OCI-M1 (cell line): ENCODE data around the gene ZNF831.

Source experiments
- DNase-seq: peaks from one replicate; lab custom pipeline; 2025; lab: John Stamatoyannopoulos, UW

ZNF831 gene

DNA sequence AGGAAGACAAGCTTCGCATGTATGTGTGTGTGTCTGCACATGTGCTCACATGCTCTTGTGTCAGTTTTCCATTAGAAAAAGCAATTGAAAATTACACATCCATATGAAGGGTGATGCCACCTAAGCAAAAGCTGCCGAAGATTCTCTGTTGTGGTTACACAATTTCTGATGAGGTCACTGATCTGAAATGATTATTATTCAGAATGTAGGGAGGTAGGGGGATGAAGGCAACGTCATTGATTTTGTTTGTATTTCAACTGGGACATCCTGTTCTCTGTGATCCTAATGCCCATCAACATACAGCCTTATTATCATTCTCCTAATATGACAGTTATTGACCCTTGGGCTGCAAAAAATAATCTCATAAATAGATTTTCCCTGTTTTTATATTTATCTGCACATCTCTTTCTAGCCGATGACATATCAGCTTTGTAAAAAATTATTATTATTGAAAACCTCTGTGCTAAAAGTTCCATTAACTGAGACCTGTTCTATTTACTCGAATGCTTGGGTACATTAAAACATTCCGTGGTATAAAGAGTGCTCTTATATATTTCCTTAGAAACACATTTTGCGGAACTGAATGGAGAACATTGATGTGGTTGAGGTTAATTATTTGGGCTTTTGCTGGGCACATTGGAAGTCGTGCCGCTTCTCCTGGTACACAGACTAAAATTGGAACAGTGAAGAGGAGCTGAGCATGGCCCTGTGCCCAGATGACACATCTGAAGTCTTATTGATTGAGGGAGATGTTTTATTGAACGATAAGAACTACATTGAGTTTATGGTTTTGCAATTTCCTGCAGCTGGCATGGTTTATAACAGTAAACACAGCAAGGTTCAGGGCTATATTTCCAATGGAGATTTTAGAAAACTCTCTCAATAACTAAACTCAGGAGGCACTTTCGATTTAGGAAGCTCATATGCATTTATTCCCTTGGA lies 51.3 kb downstream of the ZNF831 start:
- no peak for DNase-seq

DNA sequence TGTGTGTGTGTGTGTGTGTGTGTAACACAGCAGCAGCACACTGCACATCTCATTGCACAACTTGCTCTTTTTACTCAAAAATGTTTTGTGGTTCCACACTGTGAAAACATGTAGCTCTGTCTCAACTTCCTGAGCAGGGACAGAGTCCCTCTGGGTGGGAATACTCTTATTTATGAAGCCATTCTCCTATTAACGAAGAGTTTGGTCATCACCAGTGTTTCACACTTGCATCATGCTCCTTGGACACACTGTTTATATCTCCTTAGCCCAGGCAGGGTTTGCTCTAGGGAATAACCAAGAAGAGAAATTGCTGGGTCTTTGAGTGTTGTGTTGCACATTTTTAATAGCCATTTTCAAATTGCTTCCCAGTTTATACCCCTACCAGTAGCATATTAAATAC lies 53.6 kb downstream of the ZNF831 start:
- DNase-seq = no peak

DNA sequence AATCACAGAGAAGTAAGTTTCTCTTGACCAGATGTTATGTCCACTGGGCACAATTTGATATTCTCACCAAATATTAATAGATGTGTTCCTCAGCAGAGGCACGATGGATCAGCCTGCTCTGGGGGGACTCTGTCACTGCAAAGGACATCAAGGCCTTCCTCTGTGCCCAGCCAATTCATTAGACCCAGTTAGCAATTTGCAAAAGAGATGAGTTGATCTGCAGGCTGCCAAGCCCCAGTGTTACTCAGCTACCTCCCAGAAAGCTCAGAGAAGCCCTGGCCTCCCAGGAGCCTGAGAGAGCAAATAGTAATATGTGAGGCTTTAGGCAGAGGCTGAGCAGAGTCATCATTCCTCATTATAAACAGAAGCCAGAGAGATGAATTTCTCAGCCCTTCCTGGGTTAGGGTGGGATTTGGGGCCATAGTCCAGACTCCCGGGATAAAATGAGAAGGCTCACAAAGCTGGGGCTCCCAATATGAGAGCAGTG lies 54.2 kb downstream of the ZNF831 start:
- DNase-seq = no peak

DNA sequence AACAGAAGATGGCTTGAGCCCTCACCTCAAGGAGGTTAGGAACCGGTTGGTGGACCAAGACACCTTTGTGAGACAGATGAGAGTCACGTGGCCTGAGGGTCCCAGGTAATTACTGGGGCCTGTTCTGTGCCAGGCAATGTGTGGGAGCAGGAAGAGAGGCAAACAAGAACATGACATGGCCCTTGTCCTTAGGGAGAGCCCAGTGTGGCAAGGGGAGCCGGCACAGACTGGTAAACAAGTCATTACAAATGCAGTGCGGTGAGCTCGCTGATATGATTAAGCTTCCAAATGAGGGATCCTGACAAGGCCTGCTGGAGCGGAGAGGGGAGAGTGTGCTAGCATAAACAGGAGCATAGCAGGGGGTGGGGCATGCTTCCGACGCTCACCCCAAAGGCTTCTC lies 55.6 kb downstream of the ZNF831 start:
- DNase-seq = no peak

DNA sequence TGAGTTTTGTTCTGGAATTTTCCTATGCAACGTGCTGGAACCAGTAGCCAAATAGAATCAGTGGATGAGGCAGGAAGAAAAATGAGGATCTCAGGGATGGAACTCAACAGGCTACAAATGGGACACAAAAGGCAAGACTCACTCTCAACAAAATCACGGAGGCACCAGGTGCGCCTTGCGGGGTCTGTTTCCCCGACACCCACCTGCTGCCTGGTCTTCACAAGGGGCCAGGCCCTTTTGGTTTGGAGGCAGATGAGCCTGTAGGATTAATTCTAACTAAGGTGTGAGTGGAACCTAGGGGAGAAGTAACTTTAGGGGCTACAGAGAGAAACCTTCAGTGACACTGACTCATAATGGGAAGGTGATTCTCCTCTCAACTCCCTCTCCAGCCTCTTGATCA lies 56.5 kb downstream of the ZNF831 start:
- DNase-seq = no peak

DNA sequence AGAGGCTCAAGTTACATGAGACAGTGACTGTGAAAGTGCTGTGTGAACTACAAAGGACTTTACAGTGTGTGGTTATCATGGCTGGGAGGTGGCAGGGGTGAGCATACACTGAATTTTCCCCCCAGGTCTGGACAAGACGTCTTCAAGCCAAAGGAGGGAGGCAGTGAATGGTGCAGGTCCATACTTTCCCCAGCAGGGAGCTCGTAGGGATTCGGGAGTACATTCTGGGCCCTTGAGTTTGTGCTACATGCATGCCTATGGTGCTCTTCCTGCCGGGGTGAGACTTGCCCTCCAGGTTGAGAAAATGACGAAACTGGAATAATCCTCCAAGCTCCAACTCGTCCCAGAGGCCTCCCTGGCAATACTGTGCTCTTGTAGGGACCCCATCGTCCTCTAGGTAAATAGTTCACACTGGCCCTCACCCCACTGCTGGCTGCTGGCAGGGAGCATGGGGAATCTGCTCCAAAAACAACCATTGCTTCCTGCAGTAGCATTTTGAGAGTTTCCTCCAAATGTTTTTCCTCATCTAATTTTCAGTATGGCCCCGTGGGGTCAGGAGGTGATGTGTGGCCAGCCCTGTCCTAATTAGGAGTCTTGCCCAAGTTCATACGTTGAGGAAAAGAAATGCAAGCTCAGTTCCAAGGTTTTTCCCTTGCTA lies 57.6 kb downstream of the ZNF831 start:
- DNase-seq = no peak

DNA sequence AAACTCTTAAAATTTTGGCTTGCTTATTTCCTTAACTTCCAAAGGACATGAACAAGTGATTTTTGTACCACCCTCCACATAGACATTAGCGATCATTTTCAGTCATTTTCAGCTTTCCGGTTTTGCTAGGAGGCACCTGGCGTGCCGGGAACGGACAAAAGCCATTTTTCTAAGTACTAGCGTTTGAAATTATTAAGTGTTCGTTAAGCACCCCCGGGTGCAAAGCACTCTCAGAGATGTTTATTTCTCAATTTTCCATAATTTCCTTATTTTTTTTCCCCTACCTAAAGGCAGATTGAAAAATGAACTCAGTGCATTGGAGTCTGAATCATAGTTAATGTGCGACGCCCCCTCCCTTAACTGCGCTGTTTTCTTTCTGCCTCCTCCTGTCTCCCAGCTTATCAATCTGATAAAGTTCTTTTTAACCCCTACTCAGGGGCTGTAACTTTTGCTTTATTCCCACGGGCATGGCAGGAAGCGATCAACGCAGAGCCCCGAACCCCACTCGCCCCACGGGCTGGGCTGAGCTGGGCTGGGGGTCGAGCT lies 58.2 kb downstream of the ZNF831 start:
- DNase-seq = no peak

DNA sequence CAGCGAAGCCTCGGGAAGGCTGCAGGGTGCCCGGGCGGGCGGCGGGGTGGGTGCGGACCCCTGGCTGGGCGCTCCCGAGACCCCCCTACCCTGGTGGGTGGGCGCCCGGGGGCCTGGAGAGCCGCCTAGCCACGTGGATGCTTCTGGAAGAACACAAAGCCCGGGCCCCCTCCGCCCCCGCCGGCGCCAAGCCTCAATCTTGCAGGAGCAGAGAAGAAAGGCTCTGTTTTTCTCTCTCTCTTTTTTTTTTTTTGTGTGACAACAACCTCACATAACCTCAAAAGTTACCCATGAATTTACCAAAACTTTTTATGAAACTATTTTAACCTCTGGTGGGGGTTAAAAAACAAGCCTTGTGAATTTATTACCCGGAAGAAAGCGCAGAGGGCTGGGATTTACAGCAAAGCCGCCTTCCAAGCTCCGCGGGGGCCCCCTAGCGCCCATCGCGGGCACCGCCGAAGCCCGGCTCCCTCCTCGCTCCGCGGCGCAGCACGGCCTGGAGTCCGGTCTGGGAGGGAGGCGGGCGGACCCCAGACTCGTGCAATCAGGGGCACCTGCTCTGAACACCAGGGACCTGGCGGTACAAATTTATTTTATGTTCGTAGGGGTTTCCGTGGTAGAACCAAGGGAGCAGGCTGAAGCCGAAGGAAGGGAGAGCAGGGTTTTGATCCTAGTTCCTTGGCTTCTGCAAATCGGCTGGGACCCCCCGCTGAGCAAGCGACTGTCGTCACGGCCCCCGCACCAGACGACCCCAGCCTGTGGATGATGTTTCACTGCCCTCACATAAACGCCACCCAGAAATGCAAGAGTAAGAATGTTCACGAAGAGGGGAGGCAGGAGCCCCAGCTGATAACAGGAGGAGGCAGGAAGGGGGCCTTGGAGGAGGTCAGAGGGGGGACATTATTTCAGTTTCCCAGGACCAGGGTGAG lies 58.9 kb downstream of the ZNF831 start:
- DNase-seq = peak; percentile 82

DNA sequence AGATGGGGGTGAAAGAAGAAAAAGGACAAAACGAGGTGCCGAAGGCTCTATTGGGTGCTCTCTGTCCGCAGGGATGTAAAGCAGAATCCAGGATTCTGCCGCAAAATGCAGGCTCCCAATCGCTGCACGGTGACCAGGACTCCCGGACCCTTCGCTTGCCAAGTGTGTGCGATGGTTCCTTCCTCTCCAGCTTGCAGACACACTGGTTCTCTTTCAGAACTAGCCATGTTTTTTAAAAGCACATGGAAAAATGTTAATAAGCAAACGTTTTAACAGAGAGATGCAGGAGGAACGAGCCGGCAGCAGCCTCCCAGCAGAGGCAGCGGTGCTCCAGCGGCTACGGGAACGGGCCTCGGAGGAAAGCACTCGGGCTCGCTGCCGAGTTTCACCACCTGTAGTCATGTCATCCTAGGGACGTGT lies 59.6 kb downstream of the ZNF831 start:
- DNase-seq = no peak

DNA sequence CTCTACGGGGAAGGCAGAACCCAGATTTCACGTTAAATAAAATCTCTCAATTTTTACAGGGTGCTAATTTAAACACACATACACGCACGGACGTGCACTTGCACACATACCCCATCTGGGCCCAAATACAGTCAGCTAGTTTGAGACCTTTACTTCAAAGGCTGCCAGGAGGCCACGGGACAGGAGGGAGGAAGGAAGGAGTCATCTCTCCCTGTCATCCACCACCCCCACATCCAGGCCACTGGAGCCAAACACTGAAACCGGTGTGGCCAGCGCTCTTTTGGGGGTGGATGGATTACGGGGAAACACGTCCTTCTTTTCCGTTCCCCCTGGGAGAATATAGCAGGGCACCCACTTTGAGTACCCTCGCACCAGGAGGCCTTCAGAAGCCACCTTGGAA lies 60.1 kb downstream of the ZNF831 start:
- DNase-seq = no peak

DNA sequence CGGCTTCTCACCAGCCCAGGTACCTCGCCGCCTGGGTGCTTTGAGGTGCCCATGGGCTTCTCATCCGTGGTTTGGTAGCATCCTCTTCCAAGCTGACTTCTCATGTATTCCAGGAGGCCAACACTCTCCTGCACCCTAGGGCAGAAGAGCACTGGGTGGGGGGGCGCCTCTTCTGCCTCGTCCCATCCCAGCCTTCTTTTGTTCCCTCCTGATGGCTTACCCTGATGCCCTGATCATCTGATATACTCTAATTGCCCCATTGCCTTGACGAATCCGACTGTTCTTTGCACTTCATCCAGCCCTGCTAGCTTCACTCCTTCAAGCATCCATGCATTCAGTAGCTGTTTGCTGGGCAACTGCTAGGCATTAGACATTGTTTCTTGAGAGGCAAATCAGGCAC lies 60.6 kb downstream of the ZNF831 start:
- no peak for DNase-seq

DNA sequence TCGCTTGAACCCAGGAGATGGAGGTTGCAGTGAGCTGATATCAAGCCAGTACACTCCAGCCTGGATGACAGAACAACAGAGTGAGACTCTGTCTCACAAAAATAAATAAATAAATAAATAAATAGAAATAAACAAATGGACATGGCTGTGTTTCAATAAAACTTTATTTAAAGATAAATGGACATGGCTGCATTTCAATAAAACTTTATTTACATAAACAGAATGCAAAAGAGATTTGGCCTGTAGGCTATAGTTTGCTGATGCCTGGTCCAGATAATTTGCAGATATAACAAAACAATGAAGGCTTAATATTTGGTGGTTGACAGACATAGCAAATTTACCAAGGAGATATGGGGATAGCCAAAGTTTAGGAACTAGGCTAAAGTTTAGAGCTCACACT lies 66.8 kb downstream of the ZNF831 start:
- DNase-seq = no peak

DNA sequence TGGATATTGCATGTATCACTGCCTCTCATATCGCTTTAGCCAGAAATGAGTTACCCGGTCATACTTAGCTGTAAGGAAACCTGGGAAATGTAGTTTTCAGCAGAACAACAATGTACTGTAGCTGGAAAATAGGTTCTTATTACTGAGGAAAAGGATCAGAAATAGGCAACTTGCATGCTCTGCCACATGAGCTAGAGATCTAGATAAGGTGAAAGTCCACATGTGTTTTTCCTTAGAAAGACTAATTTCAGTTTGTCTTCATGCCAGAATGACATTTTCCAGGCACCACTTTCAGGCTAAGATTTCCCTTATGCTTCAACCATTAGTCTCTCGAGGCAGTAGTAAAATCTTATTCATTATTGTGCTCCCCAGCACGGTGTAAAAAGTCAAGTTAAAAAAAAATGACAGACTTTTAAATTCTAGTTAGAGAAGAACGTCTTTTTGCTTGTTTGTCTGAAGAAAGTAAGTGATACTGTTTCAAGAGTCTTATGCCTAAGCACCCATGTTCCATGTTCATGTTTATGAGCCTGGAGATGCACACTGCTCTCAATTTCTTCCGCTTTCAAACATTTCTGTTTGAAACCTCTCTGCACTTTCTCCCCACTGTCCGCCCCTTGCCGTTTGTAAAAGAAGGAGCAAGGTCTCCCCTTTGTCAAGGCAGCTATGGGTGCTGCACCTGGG lies 67.6 kb downstream of the ZNF831 start:
- DNase-seq = no peak

DNA sequence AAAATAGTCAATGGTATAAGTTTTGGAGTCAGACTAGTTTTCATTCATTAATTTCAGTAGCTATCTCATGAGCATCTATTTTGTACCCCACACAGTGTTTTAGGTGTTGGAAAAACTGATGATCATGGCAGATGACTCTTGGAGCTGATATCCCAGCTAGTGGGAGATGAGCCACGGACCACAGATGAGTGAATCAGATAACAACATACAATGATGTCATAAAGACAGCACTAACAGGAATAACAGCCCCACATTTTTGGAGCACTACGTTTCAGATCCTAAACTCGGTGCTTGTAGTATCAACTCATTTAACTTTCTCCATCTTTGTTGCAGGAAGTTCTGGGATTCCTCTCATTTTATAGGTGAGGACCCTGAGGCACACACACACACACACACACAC lies 69.0 kb downstream of the ZNF831 start:
- no peak for DNase-seq

DNA sequence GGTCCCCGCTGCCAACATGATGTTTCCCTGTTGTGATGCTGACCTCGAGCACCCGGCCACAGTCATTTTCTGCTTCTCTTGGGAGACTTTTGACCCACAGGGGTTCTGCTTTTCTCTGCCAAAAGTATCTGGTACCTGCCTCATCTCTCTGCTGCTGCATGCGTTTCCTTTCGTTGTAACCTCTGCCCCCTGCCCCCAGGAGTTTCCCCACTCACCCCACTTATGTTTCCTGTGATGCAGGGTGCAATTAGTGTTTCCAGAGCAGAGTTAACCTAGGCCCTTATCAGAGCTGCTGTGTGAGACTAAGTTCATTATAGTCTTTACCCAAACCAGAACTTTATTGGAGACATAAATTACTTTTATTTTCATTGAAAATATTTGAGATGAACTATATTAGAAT lies 71.6 kb downstream of the ZNF831 start:
- DNase-seq = no peak

DNA sequence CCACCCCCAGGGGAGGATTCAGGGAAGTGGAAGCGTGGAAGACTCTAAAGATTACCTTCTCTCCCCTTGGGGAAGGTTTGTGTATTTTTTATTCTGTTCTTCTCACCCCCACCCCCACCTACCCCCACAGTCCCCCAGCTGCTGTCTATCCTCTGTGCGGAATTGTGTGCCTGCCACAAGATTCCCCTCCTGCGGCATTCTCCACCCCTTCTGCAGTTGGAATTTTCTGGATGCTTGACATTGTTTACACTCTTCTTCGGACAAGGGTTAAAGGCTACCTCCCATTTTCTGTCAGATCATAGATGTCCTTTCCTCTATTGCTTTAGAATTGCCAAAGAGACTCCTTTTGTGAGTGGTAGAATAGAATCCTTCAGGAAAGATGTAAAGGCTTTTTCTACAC lies 76.4 kb downstream of the ZNF831 start:
- no peak for DNase-seq

DNA sequence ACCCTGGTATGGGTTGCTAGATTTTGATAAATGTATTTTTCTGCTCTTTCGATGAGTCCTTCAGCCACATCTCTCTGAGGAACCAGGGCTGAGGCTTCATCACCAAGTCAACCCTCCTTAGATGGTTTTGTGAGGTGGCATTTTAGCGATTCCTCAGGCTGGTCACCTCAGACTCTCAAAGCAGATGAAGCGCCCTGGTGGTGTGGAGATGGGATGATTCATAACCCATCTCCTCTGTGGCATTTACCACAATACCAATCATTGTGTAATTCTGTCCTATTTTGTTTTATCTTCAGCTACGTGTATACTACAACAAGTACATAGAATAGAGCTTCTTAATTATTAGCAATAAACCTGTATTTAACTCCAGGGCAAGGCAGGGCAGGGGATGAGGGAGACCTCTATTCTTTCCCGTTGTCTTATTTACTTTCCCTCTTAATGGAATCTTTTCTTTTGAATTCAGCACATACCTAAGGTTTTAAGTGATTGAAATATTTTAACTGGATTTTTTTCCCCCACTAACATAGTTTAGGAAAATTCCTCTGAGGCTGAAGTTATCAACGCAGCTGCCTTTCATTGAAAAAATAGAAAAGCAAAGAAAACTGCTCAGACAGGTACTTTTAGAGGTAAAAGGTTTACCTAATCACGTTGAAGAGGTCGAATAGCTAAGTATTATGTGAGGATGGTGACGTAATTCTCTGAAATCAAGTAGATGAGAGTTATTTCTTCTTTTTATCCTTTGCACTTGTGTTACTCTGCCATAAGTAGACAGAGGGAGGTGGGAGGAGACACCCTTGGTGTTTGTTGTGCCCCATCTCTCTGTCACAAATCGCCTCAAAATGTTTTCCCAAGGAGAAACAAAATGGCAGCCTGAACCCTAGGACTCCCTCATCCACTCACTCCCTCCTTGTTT lies 79.3 kb downstream of the ZNF831 start:
- no peak for DNase-seq

DNA sequence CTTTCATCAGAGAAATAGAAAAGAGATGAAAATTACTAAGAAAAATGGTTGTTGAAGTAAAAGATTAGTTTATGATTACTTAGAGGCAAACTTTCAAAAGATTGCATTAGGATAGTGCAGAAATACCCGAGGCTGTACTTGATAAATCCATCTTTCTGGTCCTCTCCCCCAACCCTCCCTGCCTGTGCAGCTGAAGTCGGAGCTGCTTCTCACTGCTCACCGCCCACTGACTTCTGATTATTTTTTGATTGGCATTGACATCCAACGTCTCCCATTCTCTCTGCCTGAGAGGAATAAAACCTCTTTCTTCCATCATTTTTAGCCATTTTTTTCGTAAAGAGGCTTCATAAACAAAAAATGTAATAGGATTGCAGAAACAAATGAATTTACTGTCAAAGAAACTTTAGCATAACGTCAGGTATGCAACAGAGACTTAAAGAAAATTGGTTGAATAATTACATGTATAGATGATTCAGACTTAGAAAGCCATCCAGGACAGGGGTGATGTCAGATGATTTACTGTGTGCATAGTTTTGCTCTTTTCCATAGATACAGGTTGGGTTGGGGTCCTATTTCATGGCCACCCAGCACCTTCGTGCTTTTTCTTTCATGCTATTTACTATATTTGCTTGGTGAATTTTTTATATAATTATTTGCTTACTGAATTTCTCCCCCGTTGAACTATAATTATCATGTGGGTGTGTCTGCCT lies 83.2 kb downstream of the ZNF831 start:
- DNase-seq = no peak
